AG08396 (cell line): ENCODE data around the gene BCAR3.

ENCODE experiments used
- DNase-seq: peaks from one replicate; pipeline ENCODE4 v3.0.0; 2012; ENCODE audit warnings: low spot score, mixed read lengths

Gene BCAR3

DNA sequence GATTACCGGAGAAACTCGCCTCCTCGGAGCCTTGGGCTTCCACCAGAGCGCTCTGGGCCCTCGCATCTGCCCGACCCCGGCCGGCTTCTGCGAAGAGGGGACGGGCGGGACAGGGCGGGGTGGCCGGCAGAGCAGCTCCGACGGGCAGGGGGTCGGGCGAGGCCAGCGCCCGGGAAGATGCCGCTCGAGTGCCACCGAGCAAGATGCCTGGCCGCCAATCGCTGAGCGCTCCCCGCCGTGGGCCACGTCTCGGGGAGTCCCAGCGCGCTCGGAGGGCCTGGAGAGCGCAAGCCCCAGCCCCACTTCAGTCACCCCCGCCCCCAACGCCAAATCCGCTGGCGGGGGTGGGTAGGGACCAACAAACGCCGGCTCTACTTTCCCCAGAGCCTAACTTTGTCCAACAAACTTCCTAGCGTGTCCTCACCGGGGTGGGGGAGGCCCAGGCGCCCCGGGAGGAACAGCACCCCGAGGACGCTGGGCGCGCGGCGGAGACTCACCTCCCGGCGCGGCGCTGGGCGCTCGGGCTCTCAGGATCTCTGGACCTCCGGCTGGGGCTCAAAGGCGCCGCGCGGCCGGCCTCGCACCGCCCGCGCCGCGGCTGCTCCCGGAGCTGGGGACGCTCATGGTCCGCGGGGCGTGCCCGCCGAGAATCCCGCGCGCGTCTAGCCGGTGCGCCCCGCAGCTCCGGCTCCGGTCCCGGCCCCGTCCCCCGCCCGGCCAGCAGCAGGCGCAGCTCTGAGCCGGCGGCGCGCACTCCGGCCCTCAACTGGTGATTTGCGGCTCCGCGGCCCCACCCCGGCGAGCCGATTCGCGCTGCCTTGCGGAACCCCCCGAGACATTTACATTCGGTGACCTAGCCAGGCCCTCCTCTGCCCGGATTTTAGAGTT is at the start of gene BCAR3:
Gene BCAR3, minus strand, starts transcription at position 737 of the 888 bp plus-strand sequence. CDS start 6,907 bp downstream, outside the sequence.
- DNase-seq, result peak; percentile 82

DNA sequence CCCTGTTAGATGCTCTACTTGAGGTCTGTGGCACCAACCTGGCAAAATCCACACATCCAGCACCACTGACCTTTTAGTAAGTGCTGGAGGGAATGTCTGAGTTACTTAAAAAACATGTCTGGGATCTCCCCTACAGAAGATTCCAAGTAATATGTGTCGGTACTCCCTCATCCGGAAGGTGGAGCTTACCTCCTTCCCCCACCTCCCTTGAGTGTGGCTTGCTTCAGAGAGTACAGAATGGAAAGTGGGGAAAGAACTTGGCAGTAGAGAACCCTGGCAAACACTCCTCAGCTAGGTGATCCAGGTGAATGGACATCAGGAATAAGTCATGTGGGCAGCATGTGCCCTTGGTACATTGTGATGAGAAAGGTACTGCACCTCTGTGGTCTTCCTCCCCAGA is 49.0 kb upstream of the BCAR3 start:
- no peak for DNase-seq

DNA sequence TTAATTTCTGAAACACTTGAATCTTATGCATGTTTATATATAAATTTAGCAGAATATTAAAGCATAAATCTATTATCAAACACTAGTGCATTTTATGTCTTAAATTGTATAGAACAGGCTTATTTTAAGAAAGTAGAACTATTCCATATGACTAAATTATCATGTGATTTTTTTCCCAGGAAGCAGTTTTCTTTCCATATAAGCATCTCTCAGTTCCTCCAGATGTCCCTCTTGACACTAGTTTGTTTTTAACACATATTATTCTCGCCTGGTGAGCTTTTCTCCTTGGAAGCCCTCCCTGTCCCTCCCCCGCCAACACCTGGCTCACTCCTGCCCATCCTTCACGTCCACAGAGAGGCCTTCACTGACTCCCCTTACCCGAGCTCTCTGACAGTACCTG is 48.3 kb upstream of the BCAR3 start:
- no peak for DNase-seq

DNA sequence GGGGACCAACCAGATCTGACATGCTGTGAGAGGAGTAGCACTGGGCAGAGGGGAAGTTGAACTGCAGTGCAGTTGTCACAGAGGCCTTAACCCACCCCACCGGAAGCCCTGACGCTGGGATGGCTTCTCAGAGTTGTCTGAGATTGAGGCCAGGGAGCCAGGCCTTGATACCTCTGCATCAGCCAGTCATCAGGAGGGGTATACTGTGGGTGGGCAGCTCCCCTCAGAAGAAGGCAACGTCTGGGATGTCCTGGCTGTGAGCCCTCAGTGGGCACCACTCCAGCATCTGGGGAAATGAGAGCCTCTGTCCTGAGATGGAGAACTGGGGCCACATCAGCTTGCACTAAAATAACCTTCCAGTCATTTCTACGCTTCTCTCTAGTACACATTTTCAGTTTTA is 47.9 kb upstream of the BCAR3 start:
- no peak for DNase-seq

DNA sequence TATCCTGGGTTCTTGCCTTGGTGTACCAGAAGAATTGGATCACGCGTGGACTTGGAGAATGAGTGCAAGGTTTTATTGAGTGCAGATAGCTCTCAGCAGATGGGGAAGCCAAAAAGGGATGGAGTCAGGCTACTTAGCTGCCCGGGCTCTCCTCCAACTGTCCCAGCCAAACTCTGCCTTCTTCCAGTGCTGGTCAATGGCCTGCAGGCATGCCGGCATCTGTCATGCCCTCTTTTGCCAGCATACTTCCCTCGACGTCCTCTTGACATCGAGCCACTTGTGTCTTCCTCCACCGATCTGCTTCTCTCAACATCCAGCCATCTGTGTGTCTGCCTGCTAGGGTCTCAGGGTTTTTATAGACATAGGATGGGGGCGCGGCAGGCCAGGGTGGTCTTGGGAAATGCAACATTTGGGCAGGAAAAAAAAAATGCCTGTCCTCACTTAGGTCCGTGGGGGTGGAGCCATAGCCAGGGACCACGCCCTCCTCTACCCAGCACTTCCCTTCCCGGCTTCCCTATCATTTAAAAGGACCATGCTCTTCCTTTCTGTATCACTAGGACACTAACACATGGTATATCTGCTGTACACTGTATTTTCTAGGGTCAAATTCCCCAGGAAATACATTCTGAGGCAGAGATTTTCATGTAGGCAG is 47.0 kb upstream of the BCAR3 start:
- no peak for DNase-seq

DNA sequence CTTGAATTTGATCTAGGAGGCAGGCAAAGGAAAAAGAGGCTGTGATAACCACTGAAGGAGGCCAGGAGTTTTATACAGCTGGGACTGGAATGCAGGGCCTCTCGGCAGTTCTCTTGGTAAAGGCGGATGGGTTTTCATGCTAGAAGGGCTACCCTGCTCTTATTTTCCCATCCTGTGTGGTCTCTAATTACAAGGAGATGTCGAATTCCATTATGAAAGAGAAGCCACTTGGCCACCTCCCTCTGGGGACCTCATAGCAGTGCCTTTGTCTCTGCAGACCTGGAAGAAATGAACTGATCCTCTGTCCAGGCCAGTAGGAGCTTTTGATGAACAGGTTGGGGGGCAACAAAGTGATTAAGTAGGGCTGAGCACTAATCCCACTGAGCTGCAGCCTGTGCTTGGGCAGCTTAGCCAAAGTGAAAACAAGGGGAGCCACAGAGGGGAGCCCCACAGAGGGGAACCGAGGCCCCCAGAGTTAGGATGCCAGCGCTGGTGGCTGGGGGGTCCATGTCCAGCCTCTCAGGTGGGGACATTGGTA is 42.2 kb upstream of the BCAR3 start:
- no peak for DNase-seq

DNA sequence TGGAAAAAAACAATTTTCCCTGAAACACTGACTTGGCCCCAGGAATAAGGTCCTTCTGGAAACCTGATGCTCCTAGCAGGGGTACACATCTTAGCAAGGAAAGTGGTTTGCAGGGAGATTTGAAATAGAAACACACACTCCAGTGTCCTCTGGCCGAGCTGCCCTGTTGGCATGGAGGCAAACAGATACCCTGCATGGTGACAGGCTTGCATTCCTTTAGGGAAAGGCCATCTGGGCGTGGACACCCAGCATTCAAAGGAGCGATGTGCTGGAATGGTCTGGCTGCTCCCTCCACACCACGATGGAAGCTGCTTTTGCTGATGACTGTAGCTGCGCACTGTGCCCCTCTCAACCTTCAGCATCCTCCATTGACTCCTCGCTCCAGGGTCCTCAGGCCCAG is 41.5 kb upstream of the BCAR3 start:
- peak; percentile 46 for DNase-seq

DNA sequence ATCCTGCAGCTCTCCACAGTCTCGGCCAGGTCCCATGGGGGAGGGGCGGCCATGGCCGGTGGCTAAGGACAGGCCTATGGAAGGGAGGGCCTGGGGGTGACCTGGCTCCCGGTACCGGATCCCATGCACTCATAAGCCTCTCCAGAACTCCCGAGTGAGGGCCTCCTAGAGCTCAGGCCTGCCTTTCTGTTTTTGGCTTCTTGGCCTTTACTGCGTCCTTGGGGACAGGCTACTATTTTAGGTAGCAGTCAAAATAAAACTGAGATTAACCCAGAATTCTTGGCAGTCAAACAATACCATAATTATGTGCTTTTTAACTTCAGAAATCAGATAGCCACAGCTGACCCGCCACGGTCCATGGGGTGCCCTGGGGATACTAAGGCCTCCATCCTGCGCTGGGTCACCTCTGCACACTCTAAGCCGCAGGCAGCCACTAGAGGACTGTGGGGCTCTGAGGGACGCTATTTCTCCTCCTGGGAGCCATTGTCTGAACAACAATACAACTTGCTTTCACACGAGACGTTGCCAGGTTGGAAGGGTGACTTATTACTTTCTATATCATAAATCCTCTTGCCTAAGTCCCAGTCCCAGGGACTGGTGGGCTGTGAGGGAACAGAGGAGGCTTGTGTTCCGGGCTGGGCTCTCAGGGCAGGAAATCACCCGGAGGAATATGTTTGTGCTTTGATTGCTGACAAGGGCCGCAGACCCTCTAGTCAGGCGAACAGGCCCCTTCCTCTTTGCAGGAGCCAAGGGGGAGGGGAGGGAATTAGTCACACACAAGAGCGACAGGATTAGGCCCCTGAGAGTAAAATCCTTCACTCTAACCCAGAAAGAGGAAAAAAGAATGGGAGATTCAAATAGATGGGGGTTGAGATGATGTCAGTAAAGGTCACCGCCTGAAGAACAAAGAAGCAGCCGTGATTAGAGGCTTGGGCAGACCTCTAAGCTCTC is 40.7 kb upstream of the BCAR3 start:
- no peak for DNase-seq

DNA sequence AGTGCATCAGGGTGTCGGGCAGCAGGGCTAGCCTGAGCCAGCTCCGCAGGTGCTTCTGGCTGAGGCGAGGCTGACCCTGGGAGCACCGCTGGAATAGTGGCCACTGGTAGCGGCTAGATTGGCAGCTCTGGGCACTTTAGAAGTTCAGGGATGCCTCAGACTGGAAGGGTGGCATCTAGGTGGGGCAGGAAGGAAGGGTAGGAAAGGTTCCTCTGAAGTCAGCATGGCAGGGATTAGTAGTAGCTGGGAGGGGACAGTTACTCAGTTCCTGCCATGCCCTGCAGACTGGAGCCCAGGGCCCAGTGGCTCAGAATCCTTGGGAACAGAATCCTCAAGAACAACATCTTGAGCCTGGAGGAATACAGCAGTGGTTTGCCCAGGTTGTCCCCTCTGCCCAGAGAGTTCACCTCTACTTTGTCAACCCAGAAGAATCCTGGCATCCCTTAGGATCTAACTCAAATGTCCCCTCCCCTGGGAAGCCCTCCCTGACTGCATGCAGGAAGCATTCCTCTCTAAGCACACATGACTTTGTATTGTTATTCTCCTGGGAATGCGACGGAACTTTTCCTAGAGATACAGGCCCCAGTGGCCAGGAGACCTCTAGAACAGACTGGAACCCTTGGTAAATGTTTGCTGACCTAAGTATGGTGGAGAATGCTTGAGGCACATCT is 39.5 kb upstream of the BCAR3 start:
- DNase-seq, result no peak

DNA sequence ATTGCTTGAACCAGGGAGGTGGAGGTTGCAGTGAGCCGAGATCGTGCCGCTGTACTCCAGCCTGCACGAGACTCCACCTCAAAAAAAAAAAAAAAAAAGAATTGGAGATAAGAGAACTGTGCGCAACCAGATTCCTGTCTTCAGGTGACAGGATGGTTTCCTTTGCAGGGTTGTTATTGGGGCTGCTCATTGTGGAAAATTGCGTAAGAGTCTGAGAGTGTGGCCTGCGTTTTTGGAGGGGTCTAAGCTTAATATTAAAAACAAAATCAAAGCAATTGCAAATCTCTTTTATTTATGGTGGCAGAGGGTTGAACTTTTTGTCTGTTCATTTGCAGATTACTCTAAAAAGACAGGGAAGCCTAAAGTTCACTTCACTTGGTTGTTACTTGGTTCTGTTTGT is 36.0 kb upstream of the BCAR3 start:
- DNase-seq, result no peak

DNA sequence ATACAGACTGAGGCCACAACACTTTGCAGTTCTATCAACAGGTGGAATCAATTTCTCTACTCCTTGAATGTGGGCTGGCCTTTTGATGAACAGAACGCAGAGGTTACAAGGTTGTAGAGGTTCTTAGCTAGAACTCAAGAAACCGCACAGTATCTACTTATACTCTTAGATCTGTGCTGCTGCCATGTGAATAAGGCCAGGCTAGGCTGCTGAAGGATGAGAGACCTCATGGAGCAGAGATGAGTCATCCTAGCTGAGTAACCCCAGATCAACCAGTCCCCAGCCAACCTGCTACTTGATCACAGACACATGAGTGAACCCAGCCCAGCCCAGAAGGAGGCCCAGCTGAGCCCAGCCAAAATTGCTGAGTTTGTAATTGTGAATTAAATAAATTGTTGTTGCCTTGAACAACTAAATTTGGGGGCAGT is 35.3 kb upstream of the BCAR3 start:
- DNase-seq, result no peak

DNA sequence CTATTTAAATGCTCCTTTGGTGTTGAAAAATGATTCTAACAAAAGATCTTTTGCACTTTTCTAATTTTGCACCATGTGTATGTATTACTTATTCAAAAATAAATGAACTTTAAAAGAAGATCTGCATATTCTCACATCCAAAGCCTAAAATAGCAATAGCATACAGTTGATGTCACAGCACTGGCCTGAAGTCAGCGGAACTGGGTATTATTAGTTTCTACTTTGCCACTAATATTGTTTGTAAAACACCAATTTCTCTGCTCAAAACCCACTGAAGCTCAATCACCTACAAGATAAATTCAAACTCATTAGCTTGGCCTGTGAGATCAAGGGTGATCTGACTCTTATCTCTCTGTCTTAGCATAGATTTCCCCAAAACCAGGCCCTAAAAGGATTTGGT is 34.5 kb upstream of the BCAR3 start:
- DNase-seq, result no peak

DNA sequence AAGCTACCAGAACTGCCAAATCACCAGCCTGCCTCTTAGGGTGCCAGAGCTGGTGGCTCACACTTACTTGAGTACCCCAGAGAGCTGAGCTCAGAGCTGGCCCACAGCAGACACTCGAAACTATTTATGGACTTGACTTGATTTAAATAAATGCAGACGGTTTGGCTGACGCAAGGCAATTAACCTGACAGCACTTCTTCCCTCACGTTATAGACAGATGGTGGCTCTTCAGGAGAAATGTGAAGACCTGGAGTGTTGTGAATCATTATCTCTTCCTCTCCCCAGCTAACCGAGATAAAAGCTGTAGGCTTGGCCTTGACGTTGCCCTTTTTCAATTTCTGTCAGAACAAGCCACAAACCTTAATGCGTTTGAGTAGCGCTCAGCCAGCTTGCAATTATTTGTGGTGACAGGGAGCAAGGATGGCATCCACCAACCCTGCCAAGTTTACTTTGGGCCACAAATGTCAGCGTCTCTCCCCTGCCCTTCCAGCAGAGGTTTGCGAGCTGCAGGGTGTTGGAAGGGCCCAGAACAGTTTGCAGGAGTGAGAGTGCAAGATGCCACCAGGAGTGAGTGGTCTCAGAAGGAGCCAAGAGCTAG is 34.0 kb upstream of the BCAR3 start:
- DNase-seq, result no peak

DNA sequence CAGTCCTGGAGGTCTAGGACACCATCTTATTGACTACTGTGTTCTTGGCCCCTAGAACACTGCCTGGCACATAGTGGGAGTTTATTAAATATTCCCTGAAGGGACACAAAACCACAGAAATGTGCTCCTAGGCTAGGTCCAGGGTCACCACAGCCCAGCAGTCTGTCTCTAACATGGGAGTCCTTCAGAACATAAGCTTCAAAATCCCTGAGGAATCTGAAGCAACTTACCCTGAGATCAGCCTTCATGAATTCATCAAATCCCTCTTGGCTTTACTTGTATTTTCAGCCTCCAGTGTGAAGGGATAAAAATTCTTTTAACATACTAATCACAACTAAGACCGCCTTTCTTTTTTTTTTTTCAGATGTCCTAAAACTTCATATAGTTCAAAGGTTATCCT is 32.7 kb upstream of the BCAR3 start:
- no peak for DNase-seq

DNA sequence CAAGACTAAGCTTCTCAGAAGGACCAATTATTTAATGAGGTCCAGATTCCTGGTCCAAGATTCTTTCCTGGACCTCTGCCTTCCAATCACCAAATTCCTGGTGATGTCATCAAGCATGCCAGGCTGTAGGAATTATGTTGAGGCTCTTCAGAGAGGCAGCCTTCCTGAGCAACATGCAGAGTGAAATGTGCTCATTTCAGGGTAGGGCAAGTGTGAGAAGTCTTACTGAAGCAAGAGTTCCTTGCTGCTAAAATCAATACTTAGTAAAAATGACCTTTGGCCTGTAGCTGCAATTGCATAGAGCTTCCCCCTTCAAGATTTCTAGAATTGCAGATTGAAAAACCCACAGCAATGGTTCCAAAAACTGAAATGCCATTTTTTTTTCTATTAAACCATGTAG is 31.7 kb upstream of the BCAR3 start:
- DNase-seq, result no peak

DNA sequence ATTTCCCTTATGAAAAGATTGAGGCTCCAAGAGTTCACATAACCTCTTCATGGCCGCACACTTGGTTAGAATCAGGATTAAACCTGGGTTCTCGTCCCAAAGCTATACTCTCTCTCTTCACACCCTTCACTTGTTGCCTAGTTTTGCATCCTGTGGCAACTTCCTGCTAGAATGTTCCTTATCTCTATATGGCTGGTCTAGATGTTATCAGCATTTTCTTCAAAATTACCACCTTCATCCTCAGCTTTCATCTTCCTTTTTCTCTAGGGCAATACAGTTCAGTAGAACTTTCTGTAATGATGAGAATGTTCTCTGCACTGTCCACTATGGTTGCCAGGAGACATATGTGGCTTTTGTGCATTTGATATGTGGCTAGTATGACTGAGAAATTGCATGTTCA is 31.1 kb upstream of the BCAR3 start:
- DNase-seq, result no peak

DNA sequence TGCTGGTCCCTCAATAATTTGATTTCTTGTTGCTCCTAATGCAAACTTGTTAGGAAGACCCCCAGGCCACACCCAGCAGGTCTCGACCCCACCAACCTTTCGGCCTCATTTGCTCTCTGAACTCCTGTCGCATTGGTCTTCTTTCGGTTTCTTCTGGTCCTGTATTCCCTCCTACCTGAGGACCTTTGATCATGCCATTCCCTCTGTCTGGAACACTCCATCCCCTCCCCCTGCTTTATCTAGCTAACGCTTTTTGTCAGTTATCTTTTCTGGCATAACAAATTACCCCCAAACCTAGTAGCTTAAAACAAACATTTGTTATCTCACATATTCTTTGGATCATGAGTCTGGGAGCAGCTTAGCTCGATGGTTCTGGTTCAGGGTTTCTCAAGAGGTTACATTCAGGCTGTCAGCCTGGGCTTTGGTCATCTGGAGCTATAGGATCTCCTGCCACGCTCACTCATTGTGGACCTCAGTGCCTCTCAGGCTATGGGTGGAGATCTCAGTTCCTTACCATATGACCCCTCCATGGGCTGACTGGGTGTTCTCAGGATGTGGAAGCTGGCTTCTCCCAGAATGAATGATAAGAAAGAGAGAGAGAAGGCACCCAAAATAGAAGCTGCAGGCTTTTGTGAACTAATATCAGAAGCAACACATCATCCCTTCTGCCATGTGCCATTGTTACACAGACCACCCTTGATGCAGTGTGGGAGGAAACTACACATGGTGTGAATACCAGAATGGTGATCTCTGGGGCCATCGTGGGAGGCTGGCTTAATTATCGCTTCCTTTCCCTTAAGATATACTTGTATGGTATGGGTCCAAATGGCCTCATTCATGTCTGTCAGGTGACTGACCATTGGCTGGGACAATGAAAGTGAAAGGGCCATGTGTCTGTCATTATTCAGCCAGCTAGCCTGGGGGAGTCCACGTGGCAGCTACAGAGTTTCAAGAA is 29.1 kb upstream of the BCAR3 start:
- no peak for DNase-seq

DNA sequence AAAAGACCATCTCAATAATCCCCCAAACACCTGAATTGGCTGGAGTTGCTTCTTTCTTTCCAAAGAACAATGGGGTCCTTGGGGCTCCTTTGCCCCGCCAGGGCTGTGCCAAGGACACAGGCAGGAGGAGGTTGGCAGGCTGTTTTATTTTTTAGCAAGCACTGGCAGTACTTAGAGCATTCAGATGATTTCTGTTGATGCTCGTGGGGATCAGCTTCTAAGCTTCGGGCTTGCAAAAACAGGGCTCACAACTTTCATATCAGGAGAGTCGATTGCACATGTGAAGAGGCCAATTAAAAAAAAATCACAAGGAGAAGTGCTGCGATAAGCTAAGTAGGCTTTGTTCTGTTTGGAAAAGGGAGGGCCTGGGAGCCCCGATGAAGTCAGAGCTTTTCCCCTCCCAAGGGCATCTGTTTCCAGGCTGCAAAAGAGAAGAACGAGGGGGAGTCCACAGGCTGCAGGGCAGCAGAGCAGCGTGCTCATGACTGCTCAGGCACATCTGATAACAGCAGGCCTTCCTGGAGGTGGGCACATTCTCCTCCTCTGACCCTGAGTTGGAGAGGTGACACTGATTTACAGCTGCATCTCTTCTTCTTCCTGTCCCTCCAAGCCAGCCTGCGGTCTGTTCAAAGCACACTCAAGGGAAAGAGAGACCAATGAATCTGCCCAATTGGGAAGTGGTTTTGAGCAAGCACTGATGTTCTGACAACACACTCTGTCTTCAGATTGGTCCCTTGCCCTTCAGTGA is 27.3 kb upstream of the BCAR3 start:
- no peak for DNase-seq

DNA sequence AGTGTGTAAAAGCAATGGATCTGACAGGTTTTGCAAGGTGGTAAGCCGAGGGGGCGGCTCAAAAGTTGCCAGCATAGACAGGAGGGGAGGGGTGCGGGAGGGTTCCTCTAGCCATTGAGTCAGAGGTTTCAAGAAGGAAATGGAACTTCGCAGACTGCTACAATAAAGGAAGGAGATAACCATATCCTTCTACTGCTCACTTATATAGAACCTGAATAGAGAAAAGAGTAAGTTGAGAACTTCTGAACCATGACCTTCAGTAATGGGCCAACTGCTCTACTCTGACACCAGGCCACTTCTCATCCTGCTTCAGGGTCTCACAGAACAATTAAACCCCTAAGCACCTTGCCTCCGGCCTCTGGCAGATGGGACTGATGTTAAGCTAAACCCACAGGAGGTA is 26.3 kb upstream of the BCAR3 start:
- no peak for DNase-seq
